GM10847 (cell line): ENCODE data around the gene NT5C3A.
A peak's percentile ranks its signal among the peaks of the same experiment; 100 is the strongest.

Experiments used
- POLR2A ChIP-seq: IDR thresholded peaks from 2 replicates; pipeline ENCODE4 v1.6.1; 2011; ENCODE audit not compliant: insufficient read length; ENCODE audit errors: extremely low read depth

NT5C3A gene

GRCh38 chr7:33087356-33087755 lies 24.8 kb upstream of the NT5C3A start:
- no peak for TF ChIP-seq POLR2A

DNA sequence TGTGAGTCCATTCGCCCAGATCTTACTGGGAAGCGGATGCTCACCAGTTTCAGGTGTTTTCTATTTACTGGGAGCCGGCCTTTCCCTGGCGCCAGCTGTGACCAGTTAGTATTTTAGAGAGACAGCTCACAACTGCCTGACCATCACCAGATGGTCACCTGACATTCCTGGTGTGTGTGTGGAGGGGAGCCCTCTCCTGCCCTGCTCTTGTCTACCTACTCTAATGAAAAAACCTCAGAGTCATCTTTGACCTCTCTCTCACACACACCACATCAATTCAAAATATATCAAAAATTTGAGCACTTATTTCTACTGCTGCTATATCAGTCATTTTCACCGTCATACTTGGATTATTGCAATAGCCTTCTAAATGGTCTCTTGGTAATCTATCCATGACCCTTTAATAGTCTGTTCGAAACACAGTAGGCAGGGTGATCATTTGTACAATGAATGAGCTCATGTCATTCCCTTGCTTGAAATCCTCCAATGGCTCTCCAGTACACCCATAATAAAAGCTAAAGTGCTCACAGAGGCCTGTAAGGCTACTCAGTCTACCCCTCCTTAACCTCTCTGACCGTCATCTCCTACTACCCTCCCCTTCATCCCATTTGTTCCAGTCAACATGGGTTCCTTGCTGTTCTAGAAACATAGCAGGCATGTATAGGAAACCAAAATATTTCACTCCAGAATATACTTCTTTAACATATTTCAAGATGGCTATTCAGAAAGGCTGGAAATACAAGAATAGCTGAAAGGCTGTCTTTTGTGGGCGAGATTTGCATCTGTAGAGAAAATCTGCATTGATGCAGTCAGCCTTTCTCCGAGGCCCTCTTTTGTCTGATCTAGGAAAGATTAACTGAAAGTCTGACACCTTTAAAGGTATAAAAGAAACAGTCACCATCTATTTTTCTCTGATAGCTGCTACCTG lies 17.5 kb upstream of the NT5C3A start:
- TF ChIP-seq POLR2A: no peak

- no peak for TF ChIP-seq POLR2A
Measured at GRCh38 chr7:33079096-33079495, 16.5 kb upstream of the NT5C3A start.

- TF ChIP-seq POLR2A: no peak
Measured at GRCh38 chr7:33076737-33077136, 14.2 kb upstream of the NT5C3A start.

GRCh38 chr7:33075818-33076518 lies 13.4 kb upstream of the NT5C3A start:
- no peak for TF ChIP-seq POLR2A

DNA sequence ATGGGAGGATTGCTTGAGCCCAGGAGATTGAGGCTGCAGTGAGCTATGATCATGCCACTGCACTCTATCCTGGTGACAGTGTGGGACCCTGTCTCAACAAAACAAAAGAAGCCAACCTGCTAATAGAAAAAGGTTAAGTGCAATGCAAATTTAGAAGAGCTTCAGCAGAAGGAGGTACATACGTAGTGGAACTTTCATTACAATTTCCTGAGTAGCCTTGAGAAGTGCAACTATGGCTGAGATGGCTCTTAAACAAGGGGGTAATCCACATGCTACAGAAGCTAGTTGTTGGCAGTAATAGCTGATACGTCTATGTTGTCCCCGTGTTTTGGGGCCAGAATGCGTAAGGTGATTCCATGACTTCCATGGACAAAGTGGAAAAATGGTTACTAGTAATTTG lies 10.7 kb upstream of the NT5C3A start:
- no peak for TF ChIP-seq POLR2A

GRCh38 chr7:33072471-33072870 lies 9.9 kb upstream of the NT5C3A start:
- no peak for TF ChIP-seq POLR2A

DNA sequence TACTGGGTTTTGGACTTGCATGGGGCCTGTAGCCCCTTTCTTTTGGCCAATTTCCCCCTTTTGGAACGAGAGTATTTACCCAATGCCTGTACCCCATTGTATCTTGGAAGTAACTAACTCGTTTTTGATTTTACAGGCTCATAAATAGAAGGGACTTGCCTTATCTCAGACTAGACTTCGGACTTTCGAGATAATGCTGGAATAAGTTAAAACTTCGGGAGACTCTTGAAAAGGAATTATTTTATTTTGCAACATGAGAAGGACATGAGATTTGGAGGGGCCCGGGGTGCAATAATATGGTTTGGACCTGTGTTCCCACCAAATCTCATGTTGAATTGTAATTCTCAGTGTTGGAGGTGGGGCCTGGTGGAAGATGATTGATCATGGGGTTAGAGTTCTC lies 8.3 kb upstream of the NT5C3A start:
- no peak for TF ChIP-seq POLR2A

- TF ChIP-seq POLR2A: no peak
Measured at GRCh38 chr7:33070277-33070676, 7.7 kb upstream of the NT5C3A start.

GRCh38 chr7:33067921-33068320 lies 5.3 kb upstream of the NT5C3A start:
- TF ChIP-seq POLR2A: no peak

DNA sequence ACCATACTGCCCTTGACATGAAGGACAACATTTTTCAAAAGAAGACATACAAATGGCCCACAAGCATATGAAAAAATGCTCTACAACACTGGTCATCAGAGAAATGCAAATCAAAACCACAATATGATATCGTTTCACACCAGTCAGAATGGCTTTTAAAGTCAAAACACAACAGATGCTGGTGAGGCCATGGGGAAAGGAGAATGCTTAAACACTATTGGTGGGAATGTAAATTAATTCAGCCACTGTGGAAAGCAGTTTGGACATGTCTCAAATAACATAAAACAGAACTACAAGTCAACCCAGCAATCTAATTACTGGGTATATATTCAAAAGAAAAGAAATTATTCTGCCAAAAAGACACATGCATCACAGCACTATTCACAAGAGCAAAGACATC lies 4.2 kb upstream of the NT5C3A start:
- TF ChIP-seq POLR2A: no peak

DNA sequence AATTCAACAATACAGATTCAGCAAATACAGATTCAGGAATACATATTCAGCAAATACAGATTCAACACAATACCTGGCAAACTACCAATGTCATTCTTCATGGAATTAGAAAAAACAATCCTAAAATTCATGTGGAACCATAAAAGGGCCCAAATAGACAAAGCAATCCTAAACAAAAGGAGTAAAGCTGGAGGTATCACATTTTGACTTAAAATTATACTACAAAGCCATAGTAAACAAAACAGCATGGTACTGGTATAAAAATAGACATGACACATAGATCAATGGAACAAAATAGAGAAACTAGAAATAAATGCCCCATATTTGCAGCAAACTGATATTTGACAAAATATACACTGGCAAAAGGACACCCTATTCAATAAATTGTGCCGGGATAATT lies 3.4 kb upstream of the NT5C3A start:
- no peak for TF ChIP-seq POLR2A

DNA sequence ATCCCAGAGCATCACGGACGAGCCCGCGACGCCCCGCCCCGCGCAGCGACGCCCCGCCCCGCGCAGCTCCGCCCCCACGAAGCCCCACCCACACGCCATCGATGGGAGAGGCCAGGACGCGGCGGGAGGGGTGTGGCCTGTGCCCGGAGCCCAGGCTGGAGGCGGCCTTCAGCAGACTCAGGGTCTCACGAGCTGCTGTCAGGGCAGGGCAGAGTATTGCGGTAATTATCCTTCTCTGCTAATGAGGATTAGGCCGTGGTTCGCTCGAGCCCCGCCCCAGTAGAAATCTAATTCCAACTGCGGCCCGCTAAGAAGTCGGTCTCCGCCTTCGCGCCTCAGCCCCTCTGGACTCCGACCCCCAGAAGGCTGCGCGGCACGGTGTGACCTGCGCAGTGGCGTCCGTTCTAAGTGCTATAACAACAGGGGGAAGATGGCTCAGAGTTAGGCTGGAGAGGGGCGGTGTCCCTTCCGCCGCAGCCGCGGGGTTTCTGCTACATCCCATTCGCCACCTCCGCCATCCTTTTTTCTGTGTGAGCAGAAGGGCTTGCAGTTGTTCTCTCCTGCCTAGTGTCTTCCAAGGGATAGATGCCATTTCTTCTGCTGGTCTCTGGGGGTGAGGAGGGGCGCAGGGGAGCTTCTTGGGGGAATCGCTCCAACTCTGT lies 337 bp upstream of the NT5C3A start:
- TF ChIP-seq POLR2A: peak; percentile 53

GRCh38 chr7:33061282-33061937 lies 1.2 kb downstream of the NT5C3A start:
- no peak for TF ChIP-seq POLR2A

DNA sequence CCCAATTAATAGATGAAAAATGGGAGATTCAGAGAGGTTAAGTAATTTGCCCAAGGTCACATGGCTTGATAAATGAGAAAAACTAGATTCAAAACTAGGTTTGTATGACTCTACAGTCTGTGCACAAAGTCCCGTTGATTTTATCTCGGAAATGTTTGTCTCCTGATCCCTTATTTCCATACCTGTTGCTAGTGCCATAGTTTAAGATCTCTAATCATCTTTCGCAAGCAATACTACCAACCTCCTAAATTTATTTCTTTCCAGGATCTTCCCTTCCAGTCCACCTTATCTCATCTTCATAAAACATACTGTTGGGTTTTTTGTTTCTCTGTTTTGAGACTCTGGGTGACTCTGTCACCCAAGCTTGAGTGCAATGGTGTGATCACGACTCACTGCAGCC lies 2.9 kb downstream of the NT5C3A start:
- TF ChIP-seq POLR2A: no peak
